HepG2 (cell line): ENCODE data around the gene INF2. TPM values are rescaled to one million over a fixed set of nuclear protein-coding genes. Genes with fewer than 3 reads are reported as not detected.

Experiments used
- ARID4A ChIP-seq: sonication (generic); formaldehyde crosslinking; IDR thresholded peaks from 2 replicates; pipeline ENCODE4 v1.5.0; 2020; ENCODE audit warnings: mild to moderate bottlenecking, missing genetic modification reagents, borderline replicate concordance
- BATF2 ChIP-seq: sonication (generic); formaldehyde crosslinking; IDR thresholded peaks from 2 replicates; pipeline ENCODE4 v1.8.0; 2022; ENCODE audit warnings: mild to moderate bottlenecking, missing genetic modification reagents, moderate library complexity
- FOXA1 ChIP-seq, 2 experiments: fragments of 450-650 bp in 1 of 2; sonication (generic) in 1 of 2; formaldehyde crosslinking in 1 of 2; IDR thresholded peaks; 2 replicates each; pipeline versions ENCODE4 v1.4.0 to v1.6.1; 2016 to 2020; ENCODE audit warnings: missing genetic modification reagents in 1 of 2
- HNRNPL ChIP-seq: fragments of 200-400 bp; formaldehyde crosslinking; IDR thresholded peaks from 2 replicates; pipeline ENCODE4 v1.6.1; 2017; ENCODE audit warnings: mild to moderate bottlenecking, low read depth, low read length
- JARID2 ChIP-seq: sonication (generic); formaldehyde crosslinking; IDR thresholded peaks from 2 replicates; pipeline ENCODE4 v1.8.1; 2023; ENCODE audit warnings: missing genetic modification reagents, inconsistent platforms; ENCODE audit not compliant: insufficient replicate concordance
- NR2F1 ChIP-seq, 2 experiments: fragments of 450-650 bp in 1 of 2; formaldehyde crosslinking in 1 of 2; IDR thresholded peaks; 2 replicates each; pipeline versions ENCODE4 v1.5.0 to v1.6.1; 2016 to 2020; ENCODE audit warnings: mild to moderate bottlenecking in 1 of 2, missing compliant biosample characterization in 1 of 2, missing genetic modification reagents in 1 of 2, moderate library complexity in 1 of 2
- PATZ1 ChIP-seq: sonication (generic); formaldehyde crosslinking; IDR thresholded peaks from 2 replicates; pipeline ENCODE4 v1.4.0; 2020; ENCODE audit warnings: missing genetic modification reagents
- RAD51 ChIP-seq: fragments of 450-650 bp; IDR thresholded peaks from 2 replicates; pipeline ENCODE4 v1.6.1; 2016; ENCODE audit warnings: borderline replicate concordance
- SAP130 ChIP-seq: IDR thresholded peaks from 2 replicates; pipeline ENCODE4 v1.6.1; 2016; ENCODE audit warnings: low read depth
- SATB2 ChIP-seq: sonication (generic); formaldehyde crosslinking; IDR thresholded peaks from 2 replicates; pipeline ENCODE4 v1.5.0; 2020; ENCODE audit warnings: missing genetic modification reagents
- SMAD3 ChIP-seq: sonication (generic); formaldehyde crosslinking; IDR thresholded peaks from 2 replicates; pipeline ENCODE4 v1.4.0; 2020; ENCODE audit warnings: missing genetic modification reagents
- SYNCRIP ChIP-seq: fragments of 200-400 bp; formaldehyde crosslinking; IDR thresholded peaks from 2 replicates; pipeline ENCODE4 v1.6.1; 2018; ENCODE audit warnings: mild to moderate bottlenecking, low read depth, low read length; ENCODE audit not compliant: insufficient read depth
- TGIF2 ChIP-seq: IDR thresholded peaks from 2 replicates; pipeline ENCODE4 v1.6.1; 2016; ENCODE audit warnings: control low read depth, missing compliant biosample characterization
- XRCC5 ChIP-seq: fragments of 200-400 bp; formaldehyde crosslinking; optimal IDR thresholded peaks from 2 replicates; pipeline ENCODE3; 2017; ENCODE audit warnings: mild to moderate bottlenecking, low read length
- ZNF30 ChIP-seq: sonication (generic); formaldehyde crosslinking; IDR thresholded peaks from 2 replicates; pipeline ENCODE4 v1.5.0; 2020; ENCODE audit warnings: mild to moderate bottlenecking, missing genetic modification reagents
- ZNF326 ChIP-seq: sonication (generic); formaldehyde crosslinking; IDR thresholded peaks from 2 replicates; pipeline ENCODE4 v1.4.0; 2020; ENCODE audit warnings: missing genetic modification reagents, borderline replicate concordance
- ZNF362 ChIP-seq: sonication (generic); formaldehyde crosslinking; IDR thresholded peaks from 2 replicates; pipeline ENCODE4 v1.4.0; 2020; ENCODE audit warnings: missing genetic modification reagents, mild to moderate bottlenecking, borderline replicate concordance
- ZNF660 ChIP-seq: sonication (generic); formaldehyde crosslinking; IDR thresholded peaks from 2 replicates; pipeline ENCODE4 v1.5.1; 2020; ENCODE audit warnings: mild to moderate bottlenecking, low read depth, missing genetic modification reagents, borderline replicate concordance
- ZNF766 ChIP-seq: sonication (generic); formaldehyde crosslinking; IDR thresholded peaks from 2 replicates; pipeline ENCODE4 v1.5.0; 2020; ENCODE audit warnings: missing genetic modification reagents, borderline replicate concordance
- polyA plus RNA-seq, 8 experiments: library from polyadenylated mRNA; depleted of rRNA in 3 of 8; stranded (reverse) in 7 of 8; unstranded in 1 of 8; fragments of >200 nt; fragmentation: Illumina TruSeq in 4 of 8; extraction: Trizol in 4 of 8; gene quantifications; 2 replicates each; pipeline versions ENCODE4 v1.2.1 to v1.2.3, GENCODE V29; 2011 to 2016; ENCODE audit warnings: low read depth in 4 of 8, missing spikeins in 1 of 8, mixed read lengths in 1 of 8; ENCODE audit not compliant: insufficient read depth in 1 of 8
- total RNA-seq, 5 experiments: library from RNA; depleted of rRNA; stranded (reverse); fragments of >200 nt; fragmentation: Illumina TruSeq; extraction: Trizol; gene quantifications; 2 replicates each; pipeline ENCODE4 v1.2.3, GENCODE V29; 2016; ENCODE audit warnings: low read depth in 1 of 5

INF2 gene
- total and polyA plus RNA-seq, 2 of the 13 experiments (the other 11 are each of a cell fraction or from before 2014, with no cell fraction given): 16.4 to 26.4 TPM

- TF ChIP-seq ZNF30 (no peak), ZNF326 (no peak; the same call in 1 of the 2 replicates), SAP130 (CRISPR knock-in tag) (peak; percentile 23; the same call in 1 of the 2 replicates), SATB2 (no peak), SYNCRIP (no peak), ZNF660 (no peak), BATF2 (no peak), PATZ1 (CRISPR knock-in tag) (peak; percentile 42; the same call in 1 of the 2 replicates), SMAD3 (CRISPR knock-in tag) (no peak), FOXA1 (IDR thresholded peaks at IDR 0.05) (no peak), FOXA1 (CRISPR knock-in tag; IDR thresholded peaks at IDR 0.05) (no peak), XRCC5 (peak; percentile 86), ARID4A (CRISPR knock-in tag) (no peak), ZNF362 (CRISPR knock-in tag) (no peak), RAD51 (no peak), NR2F1 (CRISPR knock-in tag; IDR thresholded peaks at IDR 0.05) (no peak), TGIF2 (CRISPR knock-in tag) (no peak), ZNF766 (CRISPR knock-in tag) (no peak), HNRNPL (0 out of 2 replicates have a peak, but pooled peaks have one; percentile 49), JARID2 (no peak)
Measured at GRCh38 chr14:104731320-104732294, 42.2 kb downstream of the INF2 start (continued).
